Cardiac muscle cell (in vitro differentiated cells and primary cell): Measurements from ENCODE around the gene GSTT4. TPM values are rescaled to one million over a fixed set of nuclear protein-coding genes. Genes with fewer than 3 reads are reported as not detected.

ENCODE experiments used
- DNase-seq, 2 donors: peaks; one replicate each; pipeline versions ENCODE4 v3.0.0 to v3.0.0-alpha.2; 2010 to 2017; ENCODE audit warnings: low read depth in 1 of 2, low spot score in 1 of 2
- H3K27ac ChIP-seq: fragments of 200-600 bp; sonication (generic); 2 replicates; pipeline ENCODE4 v1.5.1; 2016
- H3K27me3 ChIP-seq: fragments of 200-600 bp; sonication (generic); 2 replicates; pipeline ENCODE4 v1.6.0; 2016; ENCODE audit warnings: control low read depth
- H3K36me3 ChIP-seq: fragments of 200-600 bp; sonication (generic); 2 replicates; pipeline ENCODE4 v1.5.1; 2016; ENCODE audit warnings: control low read depth
- H3K4me1 ChIP-seq: fragments of 200-600 bp; sonication (generic); 2 replicates; pipeline ENCODE4 v1.8.1; 2017; ENCODE audit warnings: low read depth, mild to moderate bottlenecking, mixed run types
- H3K4me3 ChIP-seq: fragments of 200-600 bp; sonication (generic); 2 replicates; pipeline ENCODE4 v1.5.1; 2016; ENCODE audit warnings: mild to moderate bottlenecking
- H3K9me3 ChIP-seq: fragments of 200-600 bp; sonication (generic); 2 replicates; pipeline ENCODE4 v1.5.1; 2017; ENCODE audit warnings: low read depth, mild to moderate bottlenecking, control low read depth
- CTCF ChIP-seq: IDR thresholded peaks from 2 replicates; pipeline ENCODE4 v1.5.1; 2012; ENCODE audit warnings: low read depth, mild to moderate bottlenecking, low read length
- polyA plus RNA-seq: library from polyadenylated mRNA; unstranded; fragments of >200 nt; fragmentation: Nextera tagmentation; extraction: Ambion mirVana; gene quantifications from 2 replicates; pipeline ENCODE4 v1.2.1, GENCODE V29; 2016
- total RNA-seq: library from RNA; depleted of rRNA; stranded (reverse); fragments of >200 nt; gene quantifications from 2 replicates; pipeline ENCODE4 v1.2.3, GENCODE V29; 2016

The GSTT4 gene
- total and polyA plus RNA-seq, 2 experiments from 2014 or later: not detected

- no peak for TF ChIP-seq CTCF
- no peak for DNase-seq
- no peaks in the 10 kb centered on the region for H3K9me3 ChIP-seq
- H3K36me3 ChIP-seq: no peaks in the 10 kb centered on the region
- H3K4me1 ChIP-seq: peaks cover 7% of the 10 kb centered on the region
- H3K4me3 ChIP-seq: no peak overlapping the region
- H3K27me3 ChIP-seq: no peaks in the 10 kb centered on the region
- H3K27ac ChIP-seq: no peak overlapping the region
These were observed 4.8 kb upstream of the GSTT4 start for GRCh38 chr22:24010018-24010391.

- Histone ChIP-seq H3K27ac (no peak overlapping the region), H3K9me3 (no peaks in the 10 kb centered on the region), H3K27me3 (no peaks in the 10 kb centered on the region), H3K4me3 (no peak overlapping the region), H3K4me1 (peaks cover 7% of the 10 kb centered on the region), H3K36me3 (no peaks in the 10 kb centered on the region)
- TF ChIP-seq CTCF: no peak
- no peak for DNase-seq
These were observed 4.2 kb upstream of the GSTT4 start for GRCh38 chr22:24009227-24010017.

GRCh38 chr22:24008381-24009226 is 3.4 kb upstream of the GSTT4 start:
- no peak for DNase-seq
- Histone ChIP-seq H3K9me3 (no peaks in the 10 kb centered on the region), H3K4me1 (peaks cover 7% of the 10 kb centered on the region), H3K27me3 (no peaks in the 10 kb centered on the region), H3K36me3 (no peaks in the 10 kb centered on the region), H3K27ac (no peak overlapping the region), H3K4me3 (no peak overlapping the region)
- TF ChIP-seq CTCF: no peak

- TF ChIP-seq CTCF: no peak
- Histone ChIP-seq H3K4me3 (no peak overlapping the region), H3K27me3 (no peaks in the 10 kb centered on the region), H3K4me1 (peaks cover 7% of the 10 kb centered on the region), H3K36me3 (no peaks in the 10 kb centered on the region), H3K27ac (no peak overlapping the region), H3K9me3 (no peaks in the 10 kb centered on the region)
- DNase-seq: no peak
These were observed 2.7 kb upstream of the GSTT4 start for GRCh38 chr22:24008022-24008283.

- Histone ChIP-seq H3K36me3 (no peaks in the 10 kb centered on the region), H3K4me3 (no peak overlapping the region), H3K9me3 (no peaks in the 10 kb centered on the region), H3K27me3 (no peaks in the 10 kb centered on the region), H3K27ac (no peak overlapping the region), H3K4me1 (peaks cover 6% of the 10 kb centered on the region)
- TF ChIP-seq CTCF: no peak
- DNase-seq: no peak
These were observed 2.2 kb upstream of the GSTT4 start for GRCh38 chr22:24007253-24008021.
